Transverse colon (tissue), 4 donors: ENCODE data around the gene PUM2. TPM values are rescaled to one million over a fixed set of nuclear protein-coding genes. Genes with fewer than 3 reads are reported as not detected.
A peak's percentile ranks its signal among the peaks of the same experiment; 100 is the strongest.

Experiments
- DNase-seq: peaks from one replicate; pipeline ENCODE4 v3.0.0-alpha.2; 2019
- H3K27ac ChIP-seq, 4 donors: fragments of 200-600 bp; sonication (generic); 2 replicates each; pipeline ENCODE4 v1.5.1; 2016 to 2018; ENCODE audit warnings: inconsistent platforms in 4 of 4
- H3K27me3 ChIP-seq: fragments of 200-600 bp; sonication (generic); 2 replicates; pipeline ENCODE4 v1.5.1; 2017; ENCODE audit warnings: inconsistent platforms
- H3K36me3 ChIP-seq, 4 donors: fragments of 200-600 bp; sonication (generic); 2 replicates each; pipeline ENCODE4 v1.5.1; 2017 to 2019; ENCODE audit warnings: inconsistent platforms in 4 of 4
- H3K4me1 ChIP-seq, 4 donors: fragments of 200-600 bp; sonication (generic); 2 replicates each; pipeline ENCODE4 v1.5.1; 2017 to 2020; ENCODE audit warnings: inconsistent platforms in 4 of 4
- H3K4me3 ChIP-seq, 4 donors: fragments of 200-600 bp; sonication (generic); 1 replicate in 1 of 4; 2 replicates in 3 of 4; pipeline versions ENCODE4 v1.5.1 to v1.6.1; 2017 to 2019; ENCODE audit warnings: inconsistent platforms in 4 of 4
- H3K9me3 ChIP-seq, 2 donors: fragments of 200-600 bp; sonication (generic); 2 replicates each; pipeline ENCODE4 v1.5.1; 2017 to 2019; ENCODE audit warnings: inconsistent platforms in 2 of 2
- EP300 ChIP-seq: sonication (generic); formaldehyde crosslinking; IDR thresholded peaks from one replicate; pipeline ENCODE4 v1.6.1; 2017; ENCODE audit warnings: antibody characterized with exemption, low read depth
- POLR2A ChIP-seq: fragments of 450-650 bp; IDR thresholded peaks from one replicate; pipeline ENCODE4 v1.6.1; 2016; ENCODE audit warnings: antibody characterized with exemption, mild to moderate bottlenecking, moderate library complexity
- POLR2AphosphoS5 ChIP-seq, 3 donors: sonication (generic); formaldehyde crosslinking; IDR thresholded peaks; one replicate each; pipeline ENCODE4 v1.6.1; 2016; ENCODE audit warnings: antibody characterized with exemption in 3 of 3
- WGBS, 2 donors: methylation state at CpG; one replicate each; pipeline ENCODE4 v1.1.5; 2018; ENCODE audit warnings: low coverage in 1 of 2; 5-methylcytosine and 5-hydroxymethylcytosine counted together
- in situ Hi-C, 4 donors: fragments of 200-750 bp; cut with MboI; loops; one replicate each; pipeline versions ENCODE4 v1.15.0 to v1.15.1; 2017; ENCODE audit warnings: low sequenced_read_pairs in 3 of 4, low pct_ligation_motif_present in 1 of 4, low pct_unique_long_range_greater_than_20kb in 1 of 4
- intact Hi-C: fragments of 100-400 bp; cut with DNase I; formaldehyde crosslinking; loops from one replicate; pipeline ENCODE4 v1.15.1; 2023; ENCODE audit warnings: low total_unique reads
- total RNA-seq, 4 donors: library from RNA; depleted of rRNA; stranded (reverse); fragments of >200 nt; gene quantifications; one replicate each; pipeline ENCODE4 v1.1.0, GENCODE V29; 2016
- TF ChIP-seq, protein P1 (sequence below), 5 experiments: fragments of 200-600 bp in 3 of 5; fragments of 450-650 bp in 2 of 5; sonication (generic) in 3 of 5; IDR thresholded peaks; 1 replicate in 2 of 5; 2 replicates in 3 of 5; pipeline ENCODE4 v1.5.1; 2016 to 2017; ENCODE audit warnings: antibody characterized with exemption in 5 of 5, inconsistent platforms in 3 of 5, mild to moderate bottlenecking in 2 of 5, moderate library complexity in 1 of 5

The PUM2 gene
- total RNA-seq, 4 donors from 2014 or later: 62.5 to 92.7 (median 70.5) TPM

GRCh38 chr2:20211420-20211819 lies 139.2 kb downstream of the PUM2 start:
- 89% methylated on average over 12 of the region's 12 CpGs; no CpG with 5 or more reads in 1 of the 2 donors for WGBS, 2 donors
- in situ Hi-C loops: no loop called here
- H3K4me1 ChIP-seq: peaks cover 3 to 33% (median 19%) of the 10 kb centered on the region in 4 donors

DNA sequence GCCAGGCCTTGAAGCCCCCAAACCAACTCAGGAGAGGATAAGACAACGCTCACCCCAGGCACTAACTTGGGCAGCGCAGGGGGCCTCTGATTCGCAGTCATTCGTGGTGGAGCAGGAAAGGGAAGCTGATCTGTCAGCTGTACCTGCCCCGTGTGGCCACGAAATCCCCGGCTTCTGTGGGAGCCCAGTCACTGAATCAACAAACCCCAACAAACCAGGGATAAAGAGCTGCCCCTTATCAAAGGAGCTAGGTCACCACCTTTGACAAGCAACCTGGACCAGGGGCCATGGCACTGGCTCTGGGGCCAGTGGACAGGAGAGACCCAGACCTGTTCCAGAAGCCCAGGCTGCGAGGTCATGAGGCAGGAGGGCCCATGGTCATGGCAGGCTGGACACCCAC lies 140.2 kb downstream of the PUM2 start:
- H3K27me3 ChIP-seq: no peaks in the 10 kb centered on the region
- TF ChIP-seq EP300: no peak
- TF ChIP-seq, protein P1, sequence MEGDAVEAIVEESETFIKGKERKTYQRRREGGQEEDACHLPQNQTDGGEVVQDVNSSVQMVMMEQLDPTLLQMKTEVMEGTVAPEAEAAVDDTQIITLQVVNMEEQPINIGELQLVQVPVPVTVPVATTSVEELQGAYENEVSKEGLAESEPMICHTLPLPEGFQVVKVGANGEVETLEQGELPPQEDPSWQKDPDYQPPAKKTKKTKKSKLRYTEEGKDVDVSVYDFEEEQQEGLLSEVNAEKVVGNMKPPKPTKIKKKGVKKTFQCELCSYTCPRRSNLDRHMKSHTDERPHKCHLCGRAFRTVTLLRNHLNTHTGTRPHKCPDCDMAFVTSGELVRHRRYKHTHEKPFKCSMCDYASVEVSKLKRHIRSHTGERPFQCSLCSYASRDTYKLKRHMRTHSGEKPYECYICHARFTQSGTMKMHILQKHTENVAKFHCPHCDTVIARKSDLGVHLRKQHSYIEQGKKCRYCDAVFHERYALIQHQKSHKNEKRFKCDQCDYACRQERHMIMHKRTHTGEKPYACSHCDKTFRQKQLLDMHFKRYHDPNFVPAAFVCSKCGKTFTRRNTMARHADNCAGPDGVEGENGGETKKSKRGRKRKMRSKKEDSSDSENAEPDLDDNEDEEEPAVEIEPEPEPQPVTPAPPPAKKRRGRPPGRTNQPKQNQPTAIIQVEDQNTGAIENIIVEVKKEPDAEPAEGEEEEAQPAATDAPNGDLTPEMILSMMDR (IDR thresholded peaks at IDR 0.05): no peak
- TF ChIP-seq POLR2A: no peak
- no peak for TF ChIP-seq POLR2AphosphoS5 (IDR thresholded peaks at IDR 0.05)
- peak overlapping the region in 1 of 4 donors; percentile 64 for H3K27ac ChIP-seq
- no peak overlapping the region for H3K4me3 ChIP-seq
- intact Hi-C loops: no loop called here
- 72% methylated on average over 5 of the region's 8 CpGs; no CpG with 5 or more reads in 1 of the 2 donors for WGBS, 2 donors
- DNase-seq: no peak
- in situ Hi-C loops: no loop called here
- H3K9me3 ChIP-seq: no peaks in the 10 kb centered on the region
- no peaks in the 10 kb centered on the region for H3K36me3 ChIP-seq
- H3K4me1 ChIP-seq: peaks cover 3 to 24% (median 20%) of the 10 kb centered on the region in 4 donors

More at GRCh38 chr2:20211420-20211819, 139.2 kb downstream of the PUM2 start:
- H3K9me3 ChIP-seq: no peaks in the 10 kb centered on the region
- intact Hi-C loops: no loop called here
- DNase-seq: no peak
- H3K27ac ChIP-seq: peak overlapping the region in 2 of 4 donors; percentile 19 to 64
- H3K4me3 ChIP-seq: no peak overlapping the region
- TF ChIP-seq POLR2AphosphoS5 (IDR thresholded peaks at IDR 0.05) (no peak), POLR2A (no peak), EP300 (no peak)
- TF ChIP-seq, protein P1 (IDR thresholded peaks at IDR 0.05): no peak
- no peaks in the 10 kb centered on the region for H3K36me3 ChIP-seq
- no peaks in the 10 kb centered on the region for H3K27me3 ChIP-seq

DNA sequence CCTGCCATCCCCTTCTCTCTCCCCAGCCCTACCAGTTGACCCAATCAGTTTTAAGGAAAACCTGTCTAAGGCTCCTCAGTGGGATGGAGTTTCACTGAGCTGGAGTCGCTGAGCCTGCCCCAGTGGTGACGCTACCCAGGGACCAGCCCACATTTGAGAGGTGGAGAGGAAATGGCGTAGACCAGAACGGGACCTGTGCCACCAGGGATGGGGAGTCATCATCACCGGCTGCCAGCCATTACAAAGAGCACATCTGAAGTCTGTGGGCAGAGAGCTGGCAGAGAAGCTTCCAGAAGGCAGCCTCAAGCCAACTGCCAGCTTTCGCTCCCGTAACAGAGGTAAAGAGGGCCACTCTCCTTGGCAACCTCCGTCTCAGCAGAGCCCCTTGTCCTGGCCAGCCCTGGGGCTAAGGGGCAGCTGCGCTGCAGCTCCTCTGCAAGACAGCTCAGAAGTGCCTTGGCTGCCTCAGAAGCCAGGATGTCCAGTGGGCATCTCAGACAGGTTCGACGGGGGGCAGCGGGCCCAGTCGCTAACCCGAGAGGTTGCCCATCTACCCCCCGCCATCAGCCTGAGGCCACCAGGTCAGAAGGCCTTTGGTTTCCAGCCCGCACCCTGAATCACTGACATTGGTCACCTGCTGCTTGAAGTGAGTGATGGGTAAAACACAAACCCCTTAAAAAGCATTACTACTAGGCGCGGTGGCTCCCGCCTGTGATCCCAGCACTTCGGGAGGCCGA lies 141.1 kb downstream of the PUM2 start:
- Histone ChIP-seq H3K27me3 (no peaks in the 10 kb centered on the region), H3K4me1 (peaks cover 3 to 24% (median 13%) of the 10 kb centered on the region in 4 donors), H3K27ac (peak overlapping the region in 3 of 4 donors; percentile 52 to 64 (median 63)), H3K36me3 (no peaks in the 10 kb centered on the region), H3K4me3 (no peak overlapping the region), H3K9me3 (no peaks in the 10 kb centered on the region)
- WGBS, 2 donors: 92% methylated on average over 18 of the region's 21 CpGs; no CpG with 5 or more reads in 1 of the 2 donors
- in situ Hi-C loops: no loop called here
- TF ChIP-seq, protein P1 (IDR thresholded peaks at IDR 0.05): no peak
- intact Hi-C loops: no loop called here
- no peak for DNase-seq

- in situ Hi-C loops: no loop called here
- Histone ChIP-seq H3K9me3 (no peaks in the 10 kb centered on the region), H3K36me3 (no peaks in the 10 kb centered on the region), H3K27me3 (no peaks in the 10 kb centered on the region), H3K27ac (peak overlapping the region; percentile 52 to 64 (median 64)), H3K4me3 (no peak overlapping the region), H3K4me1 (peaks cover 3 to 24% (median 13%) of the 10 kb centered on the region in 4 donors)
- WGBS, 2 donors: 48% methylated on average over 5 of the region's 5 CpGs; no CpG with 5 or more reads in 1 of the 2 donors
- intact Hi-C loops: no loop called here
- no peak for TF ChIP-seq POLR2AphosphoS5 (IDR thresholded peaks at IDR 0.05)
- TF ChIP-seq POLR2A: no peak
- TF ChIP-seq EP300: no peak
- TF ChIP-seq, protein P1 (IDR thresholded peaks at IDR 0.05): no peak
- DNase-seq: peak; percentile 49
Observed at GRCh38 chr2:20208476-20208859, 142.2 kb downstream of the PUM2 start.
